Smooth muscle cell (in vitro differentiated cells): Measurements from ENCODE around the gene ETV3. TPM values are rescaled to one million over a fixed set of nuclear protein-coding genes. Genes with fewer than 3 reads are reported as not detected.

Experiments
- DNase-seq: peaks from one replicate; lab custom pipeline; 2025; ENCODE audit not compliant: unreplicated experiment; lab: John Stamatoyannopoulos, UW
- H2AFZ ChIP-seq: fragments of 200-600 bp; sonication (generic); 2 replicates; pipeline ENCODE4 v1.6.0; 2016; ENCODE audit warnings: antibody characterized with exemption, low read depth, mild to moderate bottlenecking
- H3F3A ChIP-seq: fragments of 200-600 bp; sonication (generic); 2 replicates; pipeline ENCODE4 v1.6.0; 2017; ENCODE audit warnings: antibody characterized with exemption, low read depth
- H3K27ac ChIP-seq: fragments of 200-600 bp; sonication (generic); 2 replicates; pipeline ENCODE4 v1.5.1; 2016; ENCODE audit warnings: low read depth, mild to moderate bottlenecking
- H3K27me3 ChIP-seq: fragments of 200-600 bp; sonication (generic); 2 replicates; pipeline ENCODE4 v1.6.1; 2016; ENCODE audit warnings: low read depth, mild to moderate bottlenecking
- H3K36me3 ChIP-seq: fragments of 200-600 bp; sonication (generic); 2 replicates; pipeline ENCODE4 v1.5.1; 2016; ENCODE audit warnings: low read depth
- H3K4me1 ChIP-seq: fragments of 200-600 bp; sonication (generic); 2 replicates; pipeline ENCODE4 v1.5.1; 2016; ENCODE audit warnings: low read depth
- H3K4me2 ChIP-seq: fragments of 200-600 bp; sonication (generic); 2 replicates; pipeline ENCODE4 v1.6.0; 2016; ENCODE audit warnings: mild to moderate bottlenecking
- H3K4me3 ChIP-seq: fragments of 200-600 bp; sonication (generic); 2 replicates; pipeline ENCODE4 v1.5.1; 2016; ENCODE audit warnings: mild to moderate bottlenecking
- H3K79me2 ChIP-seq: fragments of 200-600 bp; sonication (generic); 2 replicates; pipeline ENCODE4 v1.6.0; 2016; ENCODE audit warnings: low read depth, mild to moderate bottlenecking
- H3K9ac ChIP-seq: fragments of 200-600 bp; sonication (generic); 2 replicates; pipeline ENCODE4 v1.6.0; 2016; ENCODE audit warnings: low read depth
- H3K9me3 ChIP-seq: fragments of 200-600 bp; sonication (generic); replicated peaks from 2 replicates; pipeline ENCODE4 v1.5.1; 2016; ENCODE audit warnings: low read depth
- H4K20me1 ChIP-seq: fragments of 200-600 bp; sonication (generic); 2 replicates; pipeline ENCODE4 v1.6.0; 2016; ENCODE audit warnings: low read depth
- CTCF ChIP-seq: fragments of 200-600 bp; sonication (generic); IDR thresholded peaks from 2 replicates; pipeline ENCODE4 v1.5.1; 2017; ENCODE audit warnings: borderline replicate concordance, mild to moderate bottlenecking, antibody characterized with exemption; ENCODE audit not compliant: insufficient read depth, poor library complexity, severe bottlenecking
- WGBS: methylation state at CpG from one replicate; pipeline ENCODE4 v1.1.7; 2016; ENCODE audit warnings: low lambda C conversion rate; 5-methylcytosine and 5-hydroxymethylcytosine counted together
- polyA plus RNA-seq: library from polyadenylated mRNA; unstranded; fragments of >200 nt; fragmentation: Nextera tagmentation; extraction: Ambion mirVana; gene quantifications from 2 replicates; pipeline ENCODE4 v1.2.1, GENCODE V29; 2016
- total RNA-seq: library from RNA; depleted of rRNA; stranded (reverse); fragments of >200 nt; gene quantifications from 2 replicates; pipeline ENCODE4 v1.2.3, GENCODE V29; 2014

ETV3 gene
- total and polyA plus RNA-seq, 2 experiments from 2014 or later: 11.4 to 33.2 TPM

- Histone ChIP-seq H3K4me3 (no peak overlapping the region), H3K27me3 (no peaks in the 10 kb centered on the region), H3F3A (peaks cover 8% of the 10 kb centered on the region), H3K9ac (no peak overlapping the region), H3K4me1 (no peaks in the 10 kb centered on the region), H2AFZ (peak overlapping the region; percentile 51), H3K79me2 (no peaks in the 10 kb centered on the region), H3K9me3 (no peaks in the 10 kb centered on the region), H3K4me2 (peak overlapping the region; percentile 58), H3K27ac (peak overlapping the region; percentile 43), H3K36me3 (no peaks in the 10 kb centered on the region), H4K20me1 (no peaks in the 10 kb centered on the region)
- no peak for TF ChIP-seq CTCF
- WGBS: 55% methylated on average over 3 of the region's 3 CpGs
- no peak for DNase-seq
Observed at GRCh38 chr1:157090771-157091170, 47.4 kb downstream of the ETV3 start.

GRCh38 chr1:157090196-157090647 lies 48.0 kb downstream of the ETV3 start:
- Histone ChIP-seq H3K4me2 (peak overlapping the region; percentile 58), H3K4me3 (no peak overlapping the region)
- TF ChIP-seq CTCF: peak; percentile 95

GRCh38 chr1:157089789-157090188 lies 48.4 kb downstream of the ETV3 start:
- Histone ChIP-seq H3K27ac (no peak overlapping the region), H3K36me3 (no peaks in the 10 kb centered on the region), H3K4me2 (peak overlapping the region; percentile 58), H3K4me1 (no peaks in the 10 kb centered on the region), H3K79me2 (no peaks in the 10 kb centered on the region), H3K9ac (no peak overlapping the region), H4K20me1 (no peaks in the 10 kb centered on the region), H3K27me3 (no peaks in the 10 kb centered on the region), H2AFZ (peak overlapping the region; percentile 47), H3F3A (peaks cover 8% of the 10 kb centered on the region), H3K9me3 (no peaks in the 10 kb centered on the region), H3K4me3 (no peak overlapping the region)
- TF ChIP-seq CTCF: no peak
- 91% methylated on average over 9 of the region's 9 CpGs for WGBS
- no peak for DNase-seq

More at GRCh38 chr1:157090196-157090647, 48.0 kb downstream of the ETV3 start:
- no peaks in the 10 kb centered on the region for H4K20me1 ChIP-seq
- H3K27me3 ChIP-seq: no peaks in the 10 kb centered on the region
- no peaks in the 10 kb centered on the region for H3K36me3 ChIP-seq
- no peak overlapping the region for H3K9ac ChIP-seq
- peak overlapping the region; percentile 51 for H2AFZ ChIP-seq
- H3K79me2 ChIP-seq: no peaks in the 10 kb centered on the region
- 9% methylated on average over 10 of the region's 10 CpGs for WGBS
- H3F3A ChIP-seq: peaks cover 8% of the 10 kb centered on the region
- peak overlapping the region; percentile 43 for H3K27ac ChIP-seq
- no peaks in the 10 kb centered on the region for H3K4me1 ChIP-seq
- DNase-seq: peak; percentile 60
- H3K9me3 ChIP-seq: no peaks in the 10 kb centered on the region

GRCh38 chr1:157088607-157089006 lies 49.6 kb downstream of the ETV3 start:
- Histone ChIP-seq H2AFZ (no peak overlapping the region), H3K4me2 (no peak overlapping the region), H3K4me3 (no peak overlapping the region), H3K27me3 (no peaks in the 10 kb centered on the region), H3K9ac (no peak overlapping the region), H3K4me1 (no peaks in the 10 kb centered on the region), H4K20me1 (no peaks in the 10 kb centered on the region), H3K79me2 (no peaks in the 10 kb centered on the region), H3K9me3 (no peaks in the 10 kb centered on the region), H3K36me3 (no peaks in the 10 kb centered on the region), H3F3A (peaks cover 8% of the 10 kb centered on the region), H3K27ac (no peak overlapping the region)
- DNase-seq: no peak
- TF ChIP-seq CTCF: no peak
